ENCODE measurements around the gene GALC. TPM values are rescaled to one million over a fixed set of nuclear protein-coding genes. Genes with fewer than 3 reads are reported as not detected.

The GALC gene
- total and polyA plus RNA-seq, 3 experiments from 2014 or later, result 12.4 to 27.7 (median 13.0) TPM

GRCh38 chr14:87952307-87953094, 40.5 kb downstream of the GALC start:
- H3K4me3 ChIP-seq (ENCODE audit: low read length), result peak overlapping the region; percentile 18
- Mint-ChIP-seq H3K9me3 (no peaks in the 10 kb centered on the region), H3K27ac (peak overlapping the region; percentile 67 to 99 (median 96)), H3K4me1 (peaks cover 66 to 83% (median 69%) of the 10 kb centered on the region in 3 donors), H3K27me3 (no peaks in the 10 kb centered on the region), H3K36me3 (peaks cover 30 to 43% (median 38%) of the 10 kb centered on the region in 3 donors), H3K4me3 (peak overlapping the region; percentile 21 to 85 (median 78))
- H3K9me3 ChIP-seq (ENCODE audit: low read length), result no peaks in the 10 kb centered on the region
- peaks cover 27% of the 10 kb centered on the region for H3K4me1 ChIP-seq (ENCODE audit: insufficient read depth, low read length)
- DNase-seq, result peak in 1 of 5 donors; percentile 41
- peak overlapping the region; percentile 25 for H3K27ac ChIP-seq (ENCODE audit: low read depth, low read length)
- POLR2A ChIA-PET, result interaction anchor here (0.7 to 2.1 kb wide), 4 partner anchors 20 to 76 kb away, joined by 3 to 22 read pairs (median 8); partner anchors contain the start of genes GALC and GPR65
- CTCF ChIA-PET, result interaction anchor here (1.0 to 4.5 kb wide), 6 partner anchors 8 to 217 kb away, joined by 4 to 29 read pairs (median 6); partner anchors contain the start of genes GALC and GPR65
- no peaks in the 10 kb centered on the region for H3K27me3 ChIP-seq (ENCODE audit: insufficient read depth, low read length, poor library complexity, severe bottlenecking)
- no peaks in the 10 kb centered on the region for H3K36me3 ChIP-seq (ENCODE audit: insufficient read depth, low read length)

DNA sequence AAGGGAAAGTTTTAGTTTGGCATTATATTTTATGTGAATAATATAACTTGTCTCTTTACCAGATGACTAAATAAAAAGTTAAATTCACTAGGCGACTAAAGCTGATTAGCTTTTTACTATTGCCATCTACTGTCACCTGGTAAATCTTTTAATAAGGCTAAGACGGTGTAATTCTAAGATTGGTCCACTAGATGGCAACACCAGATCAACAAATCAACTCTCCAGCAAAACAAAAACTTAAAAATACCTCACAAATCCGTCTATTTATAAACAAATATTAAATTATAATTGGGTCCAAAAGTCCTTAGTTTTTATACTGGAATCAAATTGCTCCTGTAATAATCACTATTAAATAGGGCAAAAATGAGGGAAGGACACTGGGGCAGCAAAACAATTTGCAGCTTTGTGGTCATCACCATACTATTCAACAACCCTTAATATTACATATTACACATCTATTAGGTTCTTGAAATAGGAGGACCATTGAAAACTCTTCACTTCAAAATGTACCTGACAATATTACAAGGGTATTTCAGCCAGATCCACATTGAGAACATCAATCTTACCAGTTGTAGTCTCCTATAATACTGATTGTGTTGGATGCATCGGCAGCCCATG, 47.9 kb downstream of the GALC start:
- Histone ChIP-seq H3K4me3 (ENCODE audit: low read length) (no peak overlapping the region), H3K4me1 (ENCODE audit: insufficient read depth, low read length) (peaks cover 7% of the 10 kb centered on the region), H3K27me3 (ENCODE audit: insufficient read depth, low read length, poor library complexity, severe bottlenecking) (no peaks in the 10 kb centered on the region), H3K36me3 (ENCODE audit: insufficient read depth, low read length) (peaks cover 12% of the 10 kb centered on the region), H3K9me3 (ENCODE audit: low read length) (no peaks in the 10 kb centered on the region), H3K27ac (ENCODE audit: low read depth, low read length) (no peak overlapping the region)
- ChIA-PET CTCF (interaction anchor here (0.6 to 4.4 kb wide), 29 partner anchors 8 to 250 kb away, joined by 3 to 64 read pairs (median 4); partner anchors contain the start of genes GALC and GPR65), POLR2A (interaction anchor here (0.7 kb wide), 1 partner anchor 47 kb away, joined by 3 read pairs; no protein-coding TSS in a partner anchor)
- peak overlapping the region in 3 of 8 donors; percentile 8 to 82 (median 66) for H3K27ac Mint-ChIP-seq
- no peak overlapping the region for H3K4me3 Mint-ChIP-seq
- H3K4me1 Mint-ChIP-seq, result peaks cover 15 to 33% (median 26%) of the 10 kb centered on the region in 3 donors
- H3K27me3 Mint-ChIP-seq, result no peaks in the 10 kb centered on the region
- H3K36me3 Mint-ChIP-seq, result peaks cover 28 to 83% (median 29%) of the 10 kb centered on the region in 3 donors
- H3K9me3 Mint-ChIP-seq, result no peaks in the 10 kb centered on the region
- peak in 2 of 5 donors; percentile 39 to 44 for DNase-seq

DNA sequence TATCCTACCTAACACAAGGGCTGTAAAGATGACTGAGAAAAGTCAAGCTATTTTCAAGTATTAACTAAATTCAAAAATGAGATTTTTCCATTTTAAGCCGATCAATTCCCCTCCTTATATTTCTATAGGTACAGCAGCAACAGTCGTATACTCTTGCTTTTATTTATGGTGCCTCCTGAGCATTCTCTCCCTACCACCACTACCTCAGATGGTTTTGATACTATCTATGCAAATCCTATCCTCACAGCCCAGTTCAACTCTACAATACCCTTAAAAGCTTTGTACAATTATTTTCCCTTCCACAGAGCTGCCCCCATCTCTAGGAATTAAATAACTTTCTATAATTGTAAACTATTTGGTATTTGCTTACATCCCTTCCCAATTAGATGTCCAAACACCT, 52.1 kb downstream of the GALC start:
- Histone ChIP-seq H3K27me3 (ENCODE audit: insufficient read depth, low read length, poor library complexity, severe bottlenecking) (no peaks in the 10 kb centered on the region), H3K27ac (ENCODE audit: low read depth, low read length) (no peak overlapping the region), H3K9me3 (ENCODE audit: low read length) (no peaks in the 10 kb centered on the region), H3K4me3 (ENCODE audit: low read length) (no peak overlapping the region), H3K4me1 (ENCODE audit: insufficient read depth, low read length) (peaks cover 7% of the 10 kb centered on the region), H3K36me3 (ENCODE audit: insufficient read depth, low read length) (peaks cover 12% of the 10 kb centered on the region)
- H3K4me1 Mint-ChIP-seq, result peaks cover 10 to 15% (median 14%) of the 10 kb centered on the region in 3 donors
- no peaks in the 10 kb centered on the region for H3K9me3 Mint-ChIP-seq
- no peaks in the 10 kb centered on the region for H3K27me3 Mint-ChIP-seq
- H3K4me3 Mint-ChIP-seq, result no peak overlapping the region
- CTCF ChIA-PET, result interaction anchor here (1.7 kb wide), 1 partner anchor 228 kb away, joined by 6 read pairs; no protein-coding TSS in a partner anchor
- no peak for DNase-seq
- H3K36me3 Mint-ChIP-seq, result peaks cover 9 to 81% (median 29%) of the 10 kb centered on the region in 3 donors
- peak overlapping the region in 2 of 8 donors; percentile 7 to 85 for H3K27ac Mint-ChIP-seq
- POLR2A ChIA-PET, result no interaction called here

DNA sequence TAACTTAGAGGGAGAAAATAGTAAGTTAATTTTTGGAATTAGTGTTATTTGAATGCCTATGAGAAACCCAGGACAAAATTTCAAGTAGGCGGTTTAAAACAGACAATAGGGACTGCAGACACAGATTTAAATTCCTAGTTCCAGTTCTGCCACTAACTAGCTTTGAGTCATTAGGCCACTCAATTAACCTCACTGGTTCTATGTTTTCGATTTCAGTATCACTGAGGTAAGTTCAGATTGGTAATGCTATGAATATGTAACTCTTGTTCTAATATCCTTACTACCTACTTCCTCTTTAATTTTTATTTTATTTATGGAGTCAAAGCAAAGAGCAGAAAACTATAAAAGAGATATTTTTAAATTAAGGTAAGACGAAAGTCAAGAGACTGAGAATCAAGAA, 52.6 kb downstream of the GALC start:
- DNase-seq, result no peak
- Mint-ChIP-seq H3K27me3 (no peaks in the 10 kb centered on the region), H3K36me3 (peaks cover 4 to 82% (median 29%) of the 10 kb centered on the region in 3 donors), H3K9me3 (no peaks in the 10 kb centered on the region), H3K27ac (no peak overlapping the region), H3K4me1 (peaks cover 10 to 12% (median 11%) of the 10 kb centered on the region in 3 donors), H3K4me3 (no peak overlapping the region)
- ChIA-PET CTCF (interaction anchor here (1.7 kb wide), 1 partner anchor 228 kb away, joined by 6 read pairs; no protein-coding TSS in a partner anchor), POLR2A (no interaction called here)
- H3K4me1 ChIP-seq (ENCODE audit: insufficient read depth, low read length), result peaks cover 4% of the 10 kb centered on the region
- H3K27me3 ChIP-seq (ENCODE audit: insufficient read depth, low read length, poor library complexity, severe bottlenecking), result no peaks in the 10 kb centered on the region
- H3K27ac ChIP-seq (ENCODE audit: low read depth, low read length), result no peak overlapping the region
- H3K36me3 ChIP-seq (ENCODE audit: insufficient read depth, low read length), result peaks cover 10% of the 10 kb centered on the region
- H3K4me3 ChIP-seq (ENCODE audit: low read length), result no peak overlapping the region
- no peaks in the 10 kb centered on the region for H3K9me3 ChIP-seq (ENCODE audit: low read length)

DNA sequence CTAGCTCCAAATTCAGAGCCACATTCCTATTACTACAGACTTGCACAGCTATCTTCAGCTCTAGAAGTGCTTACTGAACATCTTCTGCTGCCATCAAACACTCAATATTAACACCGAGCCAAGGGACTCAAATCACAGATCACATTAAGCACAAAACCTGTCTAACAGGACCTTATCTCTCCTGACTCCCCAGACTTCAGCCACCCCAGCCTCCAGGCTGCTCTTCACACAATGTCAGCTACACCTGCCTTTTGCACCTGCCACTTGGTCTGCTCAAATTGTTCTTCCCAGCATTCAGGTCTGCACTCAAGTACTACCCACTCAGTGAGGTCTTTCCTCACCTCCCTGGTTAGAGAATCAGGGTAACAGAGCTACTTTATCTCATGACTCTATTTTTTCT, 57.1 kb downstream of the GALC start:
- H3K4me1 Mint-ChIP-seq, result peaks cover 6 to 11% (median 7%) of the 10 kb centered on the region in 3 donors
- DNase-seq, result no peak
- no peaks in the 10 kb centered on the region for H3K27me3 Mint-ChIP-seq
- H3K4me3 ChIP-seq (ENCODE audit: low read length), result no peak overlapping the region
- no peak overlapping the region for H3K27ac ChIP-seq (ENCODE audit: low read depth, low read length)
- H3K4me3 Mint-ChIP-seq, result no peak overlapping the region
- H3K27me3 ChIP-seq (ENCODE audit: insufficient read depth, low read length, poor library complexity, severe bottlenecking), result no peaks in the 10 kb centered on the region
- peaks cover 26 to 76% (median 33%) of the 10 kb centered on the region in 3 donors for H3K36me3 Mint-ChIP-seq
- ChIA-PET POLR2A (no interaction called here), CTCF (interaction anchor here (1.3 kb wide), 1 partner anchor 9 kb away, joined by 5 read pairs; no protein-coding TSS in a partner anchor)
- H3K4me1 ChIP-seq (ENCODE audit: insufficient read depth, low read length), result no peaks in the 10 kb centered on the region
- H3K36me3 ChIP-seq (ENCODE audit: insufficient read depth, low read length), result peaks cover 6% of the 10 kb centered on the region
- H3K9me3 ChIP-seq (ENCODE audit: low read length), result no peaks in the 10 kb centered on the region
- H3K9me3 Mint-ChIP-seq, result peaks cover 0 to 1% (median 0%) of the 10 kb centered on the region in 5 donors
- peak overlapping the region in 4 of 8 donors; percentile 34 to 88 (median 62) for H3K27ac Mint-ChIP-seq

DNA sequence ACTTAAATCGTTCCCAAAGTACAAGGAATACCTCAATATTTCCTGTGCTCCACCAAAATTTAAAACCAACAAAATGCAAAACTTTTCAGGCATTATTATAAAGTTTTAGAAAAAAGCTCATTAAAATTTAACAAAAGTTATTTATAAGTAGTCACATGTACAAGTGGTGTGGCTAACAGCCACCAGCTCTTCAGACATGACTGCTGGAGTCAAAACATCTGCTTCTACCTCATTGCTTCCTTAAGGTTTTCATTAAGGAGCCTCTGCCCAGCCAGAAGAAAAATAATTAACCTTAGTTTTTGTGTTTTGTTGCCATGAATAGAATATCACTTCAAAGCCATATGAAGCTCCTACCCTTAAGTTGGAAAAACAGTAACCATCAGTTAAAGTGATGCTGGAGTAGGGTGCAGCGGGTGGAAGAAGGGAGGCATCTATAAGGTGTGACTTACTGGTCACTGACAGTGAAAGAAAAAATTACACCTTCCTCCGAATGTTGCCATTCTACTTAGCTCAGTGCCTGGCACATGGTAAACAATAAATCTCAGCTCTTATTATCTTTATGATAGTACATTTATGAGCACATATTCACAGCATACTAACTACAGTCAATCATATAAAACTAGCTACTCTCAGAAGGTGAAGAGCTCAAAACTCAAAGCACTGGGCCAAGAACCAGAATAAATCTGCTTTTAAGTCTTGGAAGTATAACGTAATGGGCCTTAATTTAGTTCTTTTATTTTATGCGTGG, 57.7 kb downstream of the GALC start:
- peaks cover 0 to 2% (median 0%) of the 10 kb centered on the region in 5 donors for H3K9me3 Mint-ChIP-seq
- ChIA-PET CTCF (interaction anchor here (1.3 to 2.5 kb wide), 2 partner anchors 10 to 234 kb away, joined by 5 to 7 read pairs; no protein-coding TSS in a partner anchor), POLR2A (no interaction called here)
- H3K4me3 ChIP-seq (ENCODE audit: low read length), result no peak overlapping the region
- H3K27ac Mint-ChIP-seq, result peak overlapping the region in 2 of 8 donors; percentile 15 to 69
- H3K27ac ChIP-seq (ENCODE audit: low read depth, low read length), result no peak overlapping the region
- H3K36me3 Mint-ChIP-seq, result peaks cover 32 to 77% (median 34%) of the 10 kb centered on the region in 3 donors
- no peaks in the 10 kb centered on the region for H3K27me3 ChIP-seq (ENCODE audit: insufficient read depth, low read length, poor library complexity, severe bottlenecking)
- no peak for DNase-seq
- peaks cover 6% of the 10 kb centered on the region for H3K36me3 ChIP-seq (ENCODE audit: insufficient read depth, low read length)
- H3K4me1 ChIP-seq (ENCODE audit: insufficient read depth, low read length), result no peaks in the 10 kb centered on the region
- H3K27me3 Mint-ChIP-seq, result no peaks in the 10 kb centered on the region
- H3K4me3 Mint-ChIP-seq, result no peak overlapping the region
- H3K4me1 Mint-ChIP-seq, result peaks cover 6 to 14% (median 7%) of the 10 kb centered on the region in 3 donors
- H3K9me3 ChIP-seq (ENCODE audit: low read length), result no peaks in the 10 kb centered on the region

DNA sequence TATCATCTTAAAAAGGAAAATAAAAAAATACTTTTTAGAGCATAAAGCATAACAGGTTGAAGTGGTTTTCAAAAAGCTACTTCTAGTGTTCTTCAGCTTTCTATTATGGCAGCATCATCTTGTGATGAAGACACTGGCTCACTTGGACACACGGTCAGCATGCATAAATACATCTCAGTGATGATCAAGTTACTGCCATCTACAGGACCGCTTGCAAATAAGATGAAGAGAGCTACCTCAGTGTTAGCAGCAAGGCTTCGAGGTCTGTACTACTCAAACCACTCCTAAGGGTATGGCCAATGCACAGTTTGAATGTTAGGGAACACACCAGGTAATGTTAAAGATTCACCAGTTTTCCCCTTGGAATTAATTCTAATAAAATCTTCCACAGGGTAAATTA, 58.8 kb downstream of the GALC start:
- CTCF ChIA-PET, result interaction anchor here (1.2 to 2.5 kb wide), 2 partner anchors 11 to 235 kb away, joined by 4 to 7 read pairs; no protein-coding TSS in a partner anchor
- POLR2A ChIA-PET, result no interaction called here
- no peak for DNase-seq
- H3K9me3 Mint-ChIP-seq, result peaks cover 0 to 2% (median 0%) of the 10 kb centered on the region in 5 donors
- peaks cover 6 to 14% (median 9%) of the 10 kb centered on the region in 3 donors for H3K4me1 Mint-ChIP-seq
- H3K9me3 ChIP-seq (ENCODE audit: low read length), result no peaks in the 10 kb centered on the region
- H3K27ac Mint-ChIP-seq, result peak overlapping the region in 1 of 8 donors; percentile 10
- H3K4me1 ChIP-seq (ENCODE audit: insufficient read depth, low read length), result no peaks in the 10 kb centered on the region
- no peaks in the 10 kb centered on the region for H3K27me3 ChIP-seq (ENCODE audit: insufficient read depth, low read length, poor library complexity, severe bottlenecking)
- peaks cover 6% of the 10 kb centered on the region for H3K36me3 ChIP-seq (ENCODE audit: insufficient read depth, low read length)
- H3K36me3 Mint-ChIP-seq, result peaks cover 33 to 79% (median 39%) of the 10 kb centered on the region in 3 donors
- H3K27ac ChIP-seq (ENCODE audit: low read depth, low read length), result no peak overlapping the region
- H3K27me3 Mint-ChIP-seq, result no peaks in the 10 kb centered on the region
- no peak overlapping the region for H3K4me3 Mint-ChIP-seq
- no peak overlapping the region for H3K4me3 ChIP-seq (ENCODE audit: low read length)
